Measurements from ENCODE around the gene CEACAM3.

CEACAM3 gene

GRCh38 chr19:41799444-41800000, 3.1 kb downstream of the CEACAM3 start:
- H3K9me3 ChIP-seq (ENCODE audit: control insufficient read depth, low read length), result no peaks in the 10 kb centered on the region
- H3K4me1 ChIP-seq (ENCODE audit: control insufficient read depth, insufficient read depth, low read length), result no peaks in the 10 kb centered on the region
- H3K9ac ChIP-seq (ENCODE audit: low read length), result no peak overlapping the region
- no peak overlapping the region for H3K4me3 ChIP-seq (ENCODE audit: low read length)
- H3K27me3 ChIP-seq (ENCODE audit: control insufficient read depth, insufficient read depth, low read length), result no peaks in the 10 kb centered on the region
- no peaks in the 10 kb centered on the region for H3K36me3 ChIP-seq (ENCODE audit: control insufficient read depth, insufficient read depth, low read length)

- H3K36me3 ChIP-seq (ENCODE audit: control insufficient read depth, insufficient read depth, low read length), result no peaks in the 10 kb centered on the region
- H3K9ac ChIP-seq (ENCODE audit: low read length), result no peak overlapping the region
- H3K9me3 ChIP-seq (ENCODE audit: control insufficient read depth, low read length), result no peaks in the 10 kb centered on the region
- H3K4me1 ChIP-seq (ENCODE audit: control insufficient read depth, insufficient read depth, low read length), result no peaks in the 10 kb centered on the region
- H3K27me3 ChIP-seq (ENCODE audit: control insufficient read depth, insufficient read depth, low read length), result no peaks in the 10 kb centered on the region
- no peak overlapping the region for H3K4me3 ChIP-seq (ENCODE audit: low read length)
These were observed 4.6 kb downstream of the CEACAM3 start for GRCh38 chr19:41801031-41801430.

- Histone ChIP-seq H3K9ac (ENCODE audit: low read length) (no peak overlapping the region), H3K4me3 (ENCODE audit: low read length) (no peak overlapping the region), H3K9me3 (ENCODE audit: control insufficient read depth, low read length) (no peaks in the 10 kb centered on the region), H3K27me3 (ENCODE audit: control insufficient read depth, insufficient read depth, low read length) (no peaks in the 10 kb centered on the region), H3K36me3 (ENCODE audit: control insufficient read depth, insufficient read depth, low read length) (no peaks in the 10 kb centered on the region), H3K4me1 (ENCODE audit: control insufficient read depth, insufficient read depth, low read length) (no peaks in the 10 kb centered on the region)
These were observed 5.4 kb downstream of the CEACAM3 start for GRCh38 chr19:41801792-41802211.

GRCh38 chr19:41802770-41803169, 6.4 kb downstream of the CEACAM3 start:
- Histone ChIP-seq H3K36me3 (ENCODE audit: control insufficient read depth, insufficient read depth, low read length) (no peaks in the 10 kb centered on the region), H3K9ac (ENCODE audit: low read length) (no peak overlapping the region), H3K4me3 (ENCODE audit: low read length) (no peak overlapping the region), H3K27me3 (ENCODE audit: control insufficient read depth, insufficient read depth, low read length) (no peaks in the 10 kb centered on the region), H3K4me1 (ENCODE audit: control insufficient read depth, insufficient read depth, low read length) (no peaks in the 10 kb centered on the region), H3K9me3 (ENCODE audit: control insufficient read depth, low read length) (no peaks in the 10 kb centered on the region)

- no peak overlapping the region for H3K4me3 ChIP-seq (ENCODE audit: low read length)
- no peaks in the 10 kb centered on the region for H3K36me3 ChIP-seq (ENCODE audit: control insufficient read depth, insufficient read depth, low read length)
- no peaks in the 10 kb centered on the region for H3K9me3 ChIP-seq (ENCODE audit: control insufficient read depth, low read length)
- no peak overlapping the region for H3K9ac ChIP-seq (ENCODE audit: low read length)
- no peaks in the 10 kb centered on the region for H3K27me3 ChIP-seq (ENCODE audit: control insufficient read depth, insufficient read depth, low read length)
- H3K4me1 ChIP-seq (ENCODE audit: control insufficient read depth, insufficient read depth, low read length), result no peaks in the 10 kb centered on the region
These were observed 7.9 kb downstream of the CEACAM3 start for GRCh38 chr19:41804336-41804735.

GRCh38 chr19:41807176-41807575, 10.8 kb downstream of the CEACAM3 start:
- Histone ChIP-seq H3K27me3 (ENCODE audit: control insufficient read depth, insufficient read depth, low read length) (no peaks in the 10 kb centered on the region), H3K4me1 (ENCODE audit: control insufficient read depth, insufficient read depth, low read length) (no peaks in the 10 kb centered on the region), H3K9me3 (ENCODE audit: control insufficient read depth, low read length) (no peaks in the 10 kb centered on the region), H3K9ac (ENCODE audit: low read length) (no peak overlapping the region), H3K4me3 (ENCODE audit: low read length) (no peak overlapping the region), H3K36me3 (ENCODE audit: control insufficient read depth, insufficient read depth, low read length) (no peaks in the 10 kb centered on the region)

- no peak overlapping the region for H3K9ac ChIP-seq (ENCODE audit: low read length)
- H3K4me3 ChIP-seq (ENCODE audit: low read length), result no peak overlapping the region
- no peaks in the 10 kb centered on the region for H3K9me3 ChIP-seq (ENCODE audit: control insufficient read depth, low read length)
- H3K36me3 ChIP-seq (ENCODE audit: control insufficient read depth, insufficient read depth, low read length), result no peaks in the 10 kb centered on the region
- no peaks in the 10 kb centered on the region for H3K4me1 ChIP-seq (ENCODE audit: control insufficient read depth, insufficient read depth, low read length)
- H3K27me3 ChIP-seq (ENCODE audit: control insufficient read depth, insufficient read depth, low read length), result no peaks in the 10 kb centered on the region
These were observed 12.5 kb downstream of the CEACAM3 start for GRCh38 chr19:41808663-41809566.

GRCh38 chr19:41810301-41810700, 13.9 kb downstream of the CEACAM3 start:
- H3K36me3 ChIP-seq (ENCODE audit: control insufficient read depth, insufficient read depth, low read length), result no peaks in the 10 kb centered on the region
- H3K9me3 ChIP-seq (ENCODE audit: control insufficient read depth, low read length), result no peaks in the 10 kb centered on the region
- H3K4me3 ChIP-seq (ENCODE audit: low read length), result no peak overlapping the region
- no peaks in the 10 kb centered on the region for H3K27me3 ChIP-seq (ENCODE audit: control insufficient read depth, insufficient read depth, low read length)
- H3K9ac ChIP-seq (ENCODE audit: low read length), result no peak overlapping the region
- no peaks in the 10 kb centered on the region for H3K4me1 ChIP-seq (ENCODE audit: control insufficient read depth, insufficient read depth, low read length)

- H3K4me3 ChIP-seq (ENCODE audit: low read length), result no peak overlapping the region
- no peak overlapping the region for H3K9ac ChIP-seq (ENCODE audit: low read length)
- no peaks in the 10 kb centered on the region for H3K4me1 ChIP-seq (ENCODE audit: control insufficient read depth, insufficient read depth, low read length)
- H3K27me3 ChIP-seq (ENCODE audit: control insufficient read depth, insufficient read depth, low read length), result no peaks in the 10 kb centered on the region
- no peaks in the 10 kb centered on the region for H3K36me3 ChIP-seq (ENCODE audit: control insufficient read depth, insufficient read depth, low read length)
- no peaks in the 10 kb centered on the region for H3K9me3 ChIP-seq (ENCODE audit: control insufficient read depth, low read length)
These were observed 14.6 kb downstream of the CEACAM3 start for GRCh38 chr19:41811036-41811435.

GRCh38 chr19:41811981-41812380, 15.6 kb downstream of the CEACAM3 start:
- Histone ChIP-seq H3K36me3 (ENCODE audit: control insufficient read depth, insufficient read depth, low read length) (no peaks in the 10 kb centered on the region), H3K9me3 (ENCODE audit: control insufficient read depth, low read length) (no peaks in the 10 kb centered on the region), H3K27me3 (ENCODE audit: control insufficient read depth, insufficient read depth, low read length) (no peaks in the 10 kb centered on the region), H3K9ac (ENCODE audit: low read length) (no peak overlapping the region), H3K4me3 (ENCODE audit: low read length) (no peak overlapping the region), H3K4me1 (ENCODE audit: control insufficient read depth, insufficient read depth, low read length) (no peaks in the 10 kb centered on the region)

- Histone ChIP-seq H3K9me3 (ENCODE audit: control insufficient read depth, low read length) (no peaks in the 10 kb centered on the region), H3K4me1 (ENCODE audit: control insufficient read depth, insufficient read depth, low read length) (no peaks in the 10 kb centered on the region), H3K4me3 (ENCODE audit: low read length) (no peak overlapping the region), H3K27me3 (ENCODE audit: control insufficient read depth, insufficient read depth, low read length) (no peaks in the 10 kb centered on the region), H3K36me3 (ENCODE audit: control insufficient read depth, insufficient read depth, low read length) (no peaks in the 10 kb centered on the region), H3K9ac (ENCODE audit: low read length) (no peak overlapping the region)
These were observed 17.5 kb downstream of the CEACAM3 start for GRCh38 chr19:41813911-41814310.

- no peak overlapping the region for H3K4me3 ChIP-seq (ENCODE audit: low read length)
- H3K4me1 ChIP-seq (ENCODE audit: control insufficient read depth, insufficient read depth, low read length), result no peaks in the 10 kb centered on the region
- H3K36me3 ChIP-seq (ENCODE audit: control insufficient read depth, insufficient read depth, low read length), result no peaks in the 10 kb centered on the region
- no peaks in the 10 kb centered on the region for H3K9me3 ChIP-seq (ENCODE audit: control insufficient read depth, low read length)
- no peaks in the 10 kb centered on the region for H3K27me3 ChIP-seq (ENCODE audit: control insufficient read depth, insufficient read depth, low read length)
- no peak overlapping the region for H3K9ac ChIP-seq (ENCODE audit: low read length)
These were observed 18.9 kb downstream of the CEACAM3 start for GRCh38 chr19:41815301-41815700.
